IMR-90 (cell line): ENCODE data around the gene MYCBPAP. TPM values are rescaled to one million over a fixed set of nuclear protein-coding genes. Genes with fewer than 3 reads are reported as not detected.

ENCODE experiments used
- ATAC-seq: fragments of 200-7000 bp; cut with Tn5 transposase; 2 replicates; pipeline ENCODE4 v1.9.1; 2020; ENCODE audit warnings: low read depth, mild to moderate bottlenecking, moderate library complexity
- BruUV-seq: library from RNA; stranded (reverse); fragments of 400-500 nt; replicated peaks from 2 replicates; lab custom pipeline; 2021; lab: Mats Ljungman, UMichigan
- CTCF ChIA-PET: fragments of 300-600 bp; formaldehyde crosslinking; extraction: SDS; loops from one replicate; lab custom pipeline; 2021; ENCODE audit warnings: antibody characterized with exemption; lab: Yijun Ruan, JAX
- POLR2A ChIA-PET: fragments of 300-600 bp; sonication (Branson Sonifier 250); formaldehyde crosslinking; loops from one replicate; lab custom pipeline; 2022; ENCODE audit warnings: antibody characterized with exemption; ENCODE audit not compliant: unreplicated experiment; lab: Charles Lee
- DNase-seq: peaks from one replicate; pipeline ENCODE4 v3.0.0; 2013
- H2AFZ ChIP-seq: replicated peaks from 2 replicates; pipeline ENCODE3; 2013; ENCODE audit warnings: low read length, mild to moderate bottlenecking; ENCODE audit not compliant: poor library complexity
- H2AK5ac ChIP-seq: 2 replicates; pipeline ENCODE4 v1.6.1; 2013; ENCODE audit warnings: low read depth, low read length, inconsistent platforms
- H2AK9ac ChIP-seq: replicated peaks from 2 replicates; pipeline ENCODE3; 2013; ENCODE audit warnings: mild to moderate bottlenecking, low read depth, low read length, moderate library complexity; ENCODE audit not compliant: poor library complexity
- H2BK120ac ChIP-seq: 2 replicates; pipeline ENCODE4 v1.6.1; 2013; ENCODE audit warnings: low read depth, low read length, inconsistent platforms
- H2BK15ac ChIP-seq: 3 replicates; pipeline ENCODE4 v1.6.1; 2013; ENCODE audit warnings: low read depth, low read length, inconsistent platforms
- H2BK20ac ChIP-seq: 2 replicates; pipeline ENCODE4 v1.6.1; 2013; ENCODE audit warnings: low read depth, mild to moderate bottlenecking, inconsistent platforms, low read length, moderate library complexity
- H2BK5ac ChIP-seq: 2 replicates; pipeline ENCODE4 v1.6.1; 2013; ENCODE audit warnings: mild to moderate bottlenecking, low read depth, low read length, inconsistent platforms; ENCODE audit not compliant: poor library complexity, severe bottlenecking
- H3K14ac ChIP-seq: replicated peaks from 2 replicates; pipeline ENCODE4 v1.6.1; 2013; ENCODE audit warnings: low read depth, low read length, inconsistent platforms
- H3K18ac ChIP-seq: 2 replicates; pipeline ENCODE4 v1.6.1; 2013; ENCODE audit warnings: low read depth, low read length, control low read depth
- H3K23ac ChIP-seq: 2 replicates; pipeline ENCODE4 v1.6.1; 2013; ENCODE audit warnings: low read depth, low read length, inconsistent platforms
- H3K27ac ChIP-seq: 2 replicates; pipeline ENCODE4 v1.5.1; 2013; ENCODE audit warnings: mild to moderate bottlenecking, control low read depth, low read length; ENCODE audit not compliant: insufficient read depth
- H3K27me3 ChIP-seq: 2 replicates; pipeline ENCODE4 v1.6.1; 2013; ENCODE audit warnings: low read length; ENCODE audit not compliant: control insufficient read depth, insufficient read depth
- H3K36me3 ChIP-seq: 2 replicates; pipeline ENCODE4 v1.6.1; 2013; ENCODE audit warnings: low read length, mixed read lengths; ENCODE audit not compliant: control insufficient read depth, insufficient read depth
- H3K4ac ChIP-seq: 2 replicates; pipeline ENCODE4 v1.6.1; 2013; ENCODE audit warnings: low read depth, low read length, inconsistent platforms
- H3K4me1 ChIP-seq: 2 replicates; pipeline ENCODE4 v1.6.1; 2013; ENCODE audit warnings: low read length, mixed read lengths; ENCODE audit not compliant: control insufficient read depth, insufficient read depth
- H3K4me2 ChIP-seq: 2 replicates; pipeline ENCODE4 v1.6.1; 2013; ENCODE audit warnings: low read depth, mild to moderate bottlenecking, control low read depth, low read length, moderate library complexity
- H3K4me3 ChIP-seq: 2 replicates; pipeline ENCODE4 v1.5.1; 2013; ENCODE audit warnings: low read depth, mild to moderate bottlenecking, control low read depth, low read length, moderate library complexity; ENCODE audit not compliant: insufficient read depth
- H3K56ac ChIP-seq: 2 replicates; pipeline ENCODE4 v1.6.1; 2013; ENCODE audit warnings: low read length, inconsistent platforms; ENCODE audit not compliant: insufficient read depth; ENCODE audit errors: extremely low read depth
- H3K79me1 ChIP-seq, 2 experiments: 2 replicates each; pipeline ENCODE4 v1.6.1; 2013; ENCODE audit warnings: low read length in 2 of 2, inconsistent platforms in 1 of 2, low read depth in 1 of 2
- H3K9ac ChIP-seq: 2 replicates; pipeline ENCODE4 v1.6.1; 2013; ENCODE audit warnings: low read depth, low read length, control low read depth
- H3K9me1 ChIP-seq: 2 replicates; pipeline ENCODE4 v1.6.1; 2013; ENCODE audit warnings: low read length, inconsistent platforms; ENCODE audit not compliant: insufficient read depth
- H3K9me3 ChIP-seq: 2 replicates; pipeline ENCODE4 v1.6.1; 2013; ENCODE audit warnings: low read length; ENCODE audit not compliant: control insufficient read depth, insufficient read depth
- H4K20me1 ChIP-seq: 2 replicates; pipeline ENCODE4 v1.6.1; 2013; ENCODE audit warnings: low read length, inconsistent platforms; ENCODE audit not compliant: insufficient read depth
- H4K5ac ChIP-seq: 2 replicates; pipeline ENCODE4 v1.6.1; 2013; ENCODE audit warnings: mild to moderate bottlenecking, low read depth, low read length, control low read depth
- H4K8ac ChIP-seq, 2 experiments: 2 replicates each; pipeline ENCODE4 v1.6.1; 2013; ENCODE audit warnings: low read depth in 2 of 2, low read length in 2 of 2, control low read depth in 1 of 2, inconsistent platforms in 1 of 2
- H4K91ac ChIP-seq: 2 replicates; pipeline ENCODE4 v1.6.1; 2013; ENCODE audit warnings: low read depth, low read length, inconsistent platforms; ENCODE audit not compliant: insufficient read depth
- BHLHE40 ChIP-seq: fragments of 150-350 bp; IDR thresholded peaks from 2 replicates; pipeline ENCODE4 v1.6.1; 2016; ENCODE audit warnings: mild to moderate bottlenecking, low read depth, low read length
- CEBPB ChIP-seq: IDR thresholded peaks from 2 replicates; pipeline ENCODE4 v1.6.1; 2012; ENCODE audit warnings: low read depth, low read length, improper control_type of control experiment
- CHD1 ChIP-seq: IDR thresholded peaks from 2 replicates; pipeline ENCODE4 v1.6.1; 2012; ENCODE audit warnings: low read depth, low read length, improper control_type of control experiment
- FOS ChIP-seq: fragments of 150-350 bp; IDR thresholded peaks from 2 replicates; pipeline ENCODE4 v1.6.1; 2016; ENCODE audit warnings: low read depth, low read length
- MAFK ChIP-seq: IDR thresholded peaks from 2 replicates; pipeline ENCODE4 v1.6.1; 2012; ENCODE audit warnings: low read depth, low read length, improper control_type of control experiment
- MAZ ChIP-seq: IDR thresholded peaks from 2 replicates; pipeline ENCODE4 v1.6.1; 2012; ENCODE audit warnings: low read depth, mild to moderate bottlenecking, low read length, improper control_type of control experiment, moderate library complexity, borderline replicate concordance
- NFE2L2 ChIP-seq: fragments of 150-350 bp; IDR thresholded peaks from 2 replicates; pipeline ENCODE4 v1.6.1; 2016; ENCODE audit warnings: low read depth, mild to moderate bottlenecking, low read length
- POLR2A ChIP-seq: IDR thresholded peaks from 2 replicates; pipeline ENCODE4 v1.6.1; 2012; ENCODE audit warnings: mild to moderate bottlenecking, low read depth, low read length
- RAD21 ChIP-seq: IDR thresholded peaks from 2 replicates; pipeline ENCODE4 v1.6.1; 2012; ENCODE audit warnings: low read length, improper control_type of control experiment
- RCOR1 ChIP-seq: IDR thresholded peaks from 2 replicates; pipeline ENCODE4 v1.6.1; 2012; ENCODE audit warnings: mild to moderate bottlenecking, low read length, improper control_type of control experiment; ENCODE audit not compliant: insufficient replicate concordance
- RFX5 ChIP-seq: IDR thresholded peaks from 2 replicates; pipeline ENCODE4 v1.8.0; 2012; ENCODE audit warnings: low read depth, mild to moderate bottlenecking, low read length, moderate library complexity
- SMC3 ChIP-seq: fragments of 150-350 bp; IDR thresholded peaks from 2 replicates; pipeline ENCODE4 v1.6.1; 2016; ENCODE audit warnings: low read depth, mild to moderate bottlenecking, antibody characterized with exemption, low read length, moderate library complexity
- WGBS, 2 experiments: methylation state at CpG; one replicate each; pipeline versions ENCODE4 v1.1.5 to v1.1.7; 2013; ENCODE audit warnings: missing lambda C conversion rate in 2 of 2; ENCODE audit not compliant: insufficient read length in 1 of 2; ENCODE audit errors: extremely low coverage in 2 of 2; 5-methylcytosine and 5-hydroxymethylcytosine counted together
- dilution Hi-C: fragments of 300-500 bp; cut with HindIII; formaldehyde crosslinking; loops from one replicate; pipeline ENCODE4 v1.14.3; 2018; ENCODE audit warnings: low sequenced_read_pairs; ENCODE audit not compliant: unreplicated experiment
- in situ Hi-C: fragments of 300-500 bp; cut with MboI; formaldehyde crosslinking; loops from 3 replicates; pipeline ENCODE4 v1.14.3; 2019; ENCODE audit warnings: low sequenced_read_pairs, inconsistent platforms, mixed read lengths
- intact Hi-C: fragments of 100-400 bp; cut with micrococcal nuclease; formaldehyde crosslinking; loops from 2 replicates; pipeline ENCODE4 v1.10.0; 2022
- polyA plus RNA-seq, 3 experiments: library from polyadenylated mRNA; depleted of rRNA; stranded (reverse); fragments of >200 nt; gene quantifications; 2 replicates each; pipeline ENCODE4 v1.2.3, GENCODE V29; 2012; ENCODE audit warnings: low replicate concordance in 1 of 3
- total RNA-seq: library from RNA; depleted of rRNA; stranded (reverse); fragments of >200 nt; gene quantifications from 2 replicates; pipeline ENCODE4 v1.2.3, GENCODE V29; 2012
- TF ChIP-seq, protein P1 (sequence below): fragments of 150-350 bp; IDR thresholded peaks from 2 replicates; pipeline ENCODE4 v1.6.1; 2017; ENCODE audit warnings: mild to moderate bottlenecking, antibody characterized with exemption, low read length, low read depth
- TF ChIP-seq, protein P2 (sequence below): fragments of 150-350 bp; IDR thresholded peaks from 2 replicates; pipeline ENCODE4 v1.6.1; 2016; ENCODE audit warnings: low read depth, mild to moderate bottlenecking, low read length, moderate library complexity, borderline replicate concordance
- TF ChIP-seq, protein P3 (sequence below): conservative IDR thresholded peaks from 2 replicates; pipeline ENCODE4 v1.5.1; 2012; ENCODE audit warnings: mild to moderate bottlenecking, low read depth, low read length, improper control_type of control experiment

The MYCBPAP gene
- total and polyA plus RNA-seq, 2 of the 4 experiments (the other 2 are of a cell fraction), result 0.17 to 0.18 TPM

DNA sequence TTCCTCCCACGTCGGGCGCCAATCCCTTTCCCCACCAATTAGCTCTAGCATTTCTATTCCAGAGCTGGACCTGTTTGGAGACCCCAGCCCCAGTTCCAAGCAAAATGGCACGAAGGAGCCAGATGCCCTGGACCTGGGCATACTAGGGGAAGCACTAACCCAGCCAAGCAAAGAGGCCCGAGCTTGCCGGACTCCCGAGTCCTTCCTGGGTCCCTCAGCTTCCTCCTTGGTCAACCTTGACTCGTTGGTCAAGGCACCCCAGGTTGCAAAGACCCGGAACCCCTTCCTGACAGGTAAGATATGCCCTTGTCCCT is 33.1 kb downstream of the MYCBPAP start:
- Histone ChIP-seq H4K8ac (peak overlapping the region; percentile 38 to 97), H3K79me1 (peaks cover 0 to 7% of the 10 kb centered on the region in 2 experiments; a peak in 2 of 4 replicates), H2AK5ac (peak overlapping the region; percentile 43; the same call in 1 of the 2 replicates), H3K9me3 (no peaks in the 10 kb centered on the region), H2AK9ac (peak overlapping the region; percentile 86), H4K91ac (peak overlapping the region; percentile 59), H4K20me1 (no peaks in the 10 kb centered on the region), H3K9me1 (peaks cover 4% of the 10 kb centered on the region), H3K4me1 (peaks cover 12% of the 10 kb centered on the region; the same call in 1 of the 2 replicates), H3K9ac (peak overlapping the region; percentile 71), H3K18ac (no peak overlapping the region), H3K56ac (no peak overlapping the region), H2BK120ac (peak overlapping the region; percentile 71), H2BK15ac (no peak overlapping the region; the same call in 2 of the 3 replicates), H3K23ac (peak overlapping the region; percentile 70; the same call in 1 of the 2 replicates), H3K27me3 (no peaks in the 10 kb centered on the region), H3K36me3 (no peaks in the 10 kb centered on the region), H2BK5ac (no peak overlapping the region), H3K27ac (no peak overlapping the region), H2AFZ (peak overlapping the region; percentile 97), H3K4ac (peak overlapping the region; percentile 87), H3K4me3 (peak overlapping the region; percentile 65), H3K14ac (peak overlapping the region; percentile 91), H2BK20ac (no peak overlapping the region), H4K5ac (peak overlapping the region; percentile 63), H3K4me2 (peak overlapping the region; percentile 74)
- ChIA-PET CTCF (no interaction called here), POLR2A (no interaction called here)
- dilution Hi-C loops (no loop called here), intact Hi-C loops (loop anchor here (10.0 kb wide), 1 partner anchor 413 kb away; no protein-coding TSS in a partner anchor), in situ Hi-C loops (loop anchor here (10.0 kb wide), 1 partner anchor 413 kb away; no protein-coding TSS in a partner anchor)
- no TSS peak for BruUV-seq
- WGBS, 2 experiments, result 94% methylated on average over 5 of the region's 9 CpGs; no CpG with 5 or more reads in 1 of the 2 experiments
- ATAC-seq (no peak), DNase-seq (no peak)
- TF ChIP-seq FOS (no peak), SMC3 (no peak), RFX5 (no peak), MAFK (no peak), CHD1 (no peak), RCOR1 (no peak), RAD21 (no peak), NFE2L2 (no peak), BHLHE40 (no peak), MAZ (no peak), CEBPB (no peak), POLR2A (no peak)
- TF ChIP-seq, protein P1, sequence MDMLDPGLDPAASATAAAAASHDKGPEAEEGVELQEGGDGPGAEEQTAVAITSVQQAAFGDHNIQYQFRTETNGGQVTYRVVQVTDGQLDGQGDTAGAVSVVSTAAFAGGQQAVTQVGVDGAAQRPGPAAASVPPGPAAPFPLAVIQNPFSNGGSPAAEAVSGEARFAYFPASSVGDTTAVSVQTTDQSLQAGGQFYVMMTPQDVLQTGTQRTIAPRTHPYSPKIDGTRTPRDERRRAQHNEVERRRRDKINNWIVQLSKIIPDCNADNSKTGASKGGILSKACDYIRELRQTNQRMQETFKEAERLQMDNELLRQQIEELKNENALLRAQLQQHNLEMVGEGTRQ, result no peak
- TF ChIP-seq, protein P2, sequence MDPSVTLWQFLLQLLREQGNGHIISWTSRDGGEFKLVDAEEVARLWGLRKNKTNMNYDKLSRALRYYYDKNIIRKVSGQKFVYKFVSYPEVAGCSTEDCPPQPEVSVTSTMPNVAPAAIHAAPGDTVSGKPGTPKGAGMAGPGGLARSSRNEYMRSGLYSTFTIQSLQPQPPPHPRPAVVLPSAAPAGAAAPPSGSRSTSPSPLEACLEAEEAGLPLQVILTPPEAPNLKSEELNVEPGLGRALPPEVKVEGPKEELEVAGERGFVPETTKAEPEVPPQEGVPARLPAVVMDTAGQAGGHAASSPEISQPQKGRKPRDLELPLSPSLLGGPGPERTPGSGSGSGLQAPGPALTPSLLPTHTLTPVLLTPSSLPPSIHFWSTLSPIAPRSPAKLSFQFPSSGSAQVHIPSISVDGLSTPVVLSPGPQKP, result no peak
- TF ChIP-seq, protein P3, sequence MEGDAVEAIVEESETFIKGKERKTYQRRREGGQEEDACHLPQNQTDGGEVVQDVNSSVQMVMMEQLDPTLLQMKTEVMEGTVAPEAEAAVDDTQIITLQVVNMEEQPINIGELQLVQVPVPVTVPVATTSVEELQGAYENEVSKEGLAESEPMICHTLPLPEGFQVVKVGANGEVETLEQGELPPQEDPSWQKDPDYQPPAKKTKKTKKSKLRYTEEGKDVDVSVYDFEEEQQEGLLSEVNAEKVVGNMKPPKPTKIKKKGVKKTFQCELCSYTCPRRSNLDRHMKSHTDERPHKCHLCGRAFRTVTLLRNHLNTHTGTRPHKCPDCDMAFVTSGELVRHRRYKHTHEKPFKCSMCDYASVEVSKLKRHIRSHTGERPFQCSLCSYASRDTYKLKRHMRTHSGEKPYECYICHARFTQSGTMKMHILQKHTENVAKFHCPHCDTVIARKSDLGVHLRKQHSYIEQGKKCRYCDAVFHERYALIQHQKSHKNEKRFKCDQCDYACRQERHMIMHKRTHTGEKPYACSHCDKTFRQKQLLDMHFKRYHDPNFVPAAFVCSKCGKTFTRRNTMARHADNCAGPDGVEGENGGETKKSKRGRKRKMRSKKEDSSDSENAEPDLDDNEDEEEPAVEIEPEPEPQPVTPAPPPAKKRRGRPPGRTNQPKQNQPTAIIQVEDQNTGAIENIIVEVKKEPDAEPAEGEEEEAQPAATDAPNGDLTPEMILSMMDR, result no peak
